Transverse colon (tissue), 4 donors: ENCODE data around the gene CARF. TPM values are rescaled to one million over a fixed set of nuclear protein-coding genes. Genes with fewer than 3 reads are reported as not detected.
"Not testable (repeated sequence)": the region's sequence is repeated elsewhere in the genome, so short reads cannot be mapped to it uniquely, and the experiment has no call there.

Experiments used
- DNase-seq: peaks from one replicate; pipeline ENCODE4 v3.0.0-alpha.2; 2019
- H3K27ac ChIP-seq, 4 donors: fragments of 200-600 bp; sonication (generic); 2 replicates each; pipeline ENCODE4 v1.5.1; 2016 to 2018; ENCODE audit warnings: inconsistent platforms in 4 of 4
- H3K27me3 ChIP-seq: fragments of 200-600 bp; sonication (generic); 2 replicates; pipeline ENCODE4 v1.5.1; 2017; ENCODE audit warnings: inconsistent platforms
- H3K36me3 ChIP-seq, 4 donors: fragments of 200-600 bp; sonication (generic); 2 replicates each; pipeline ENCODE4 v1.5.1; 2017 to 2019; ENCODE audit warnings: inconsistent platforms in 4 of 4
- H3K4me1 ChIP-seq, 4 donors: fragments of 200-600 bp; sonication (generic); 2 replicates each; pipeline ENCODE4 v1.5.1; 2017 to 2020; ENCODE audit warnings: inconsistent platforms in 4 of 4
- H3K4me3 ChIP-seq, 4 donors: fragments of 200-600 bp; sonication (generic); 1 replicate in 1 of 4; 2 replicates in 3 of 4; pipeline versions ENCODE4 v1.5.1 to v1.6.1; 2017 to 2019; ENCODE audit warnings: inconsistent platforms in 4 of 4
- H3K9me3 ChIP-seq, 2 donors: fragments of 200-600 bp; sonication (generic); 2 replicates each; pipeline ENCODE4 v1.5.1; 2017 to 2019; ENCODE audit warnings: inconsistent platforms in 2 of 2
- EP300 ChIP-seq: sonication (generic); formaldehyde crosslinking; IDR thresholded peaks from one replicate; pipeline ENCODE4 v1.6.1; 2017; ENCODE audit warnings: antibody characterized with exemption, low read depth
- POLR2A ChIP-seq: fragments of 450-650 bp; IDR thresholded peaks from one replicate; pipeline ENCODE4 v1.6.1; 2016; ENCODE audit warnings: antibody characterized with exemption, mild to moderate bottlenecking, moderate library complexity
- POLR2AphosphoS5 ChIP-seq, 3 donors: sonication (generic); formaldehyde crosslinking; IDR thresholded peaks; one replicate each; pipeline ENCODE4 v1.6.1; 2016; ENCODE audit warnings: antibody characterized with exemption in 3 of 3
- WGBS, 2 donors: methylation state at CpG; one replicate each; pipeline ENCODE4 v1.1.5; 2018; ENCODE audit warnings: low coverage in 1 of 2; 5-methylcytosine and 5-hydroxymethylcytosine counted together
- in situ Hi-C, 4 donors: fragments of 200-750 bp; cut with MboI; loops; one replicate each; pipeline versions ENCODE4 v1.15.0 to v1.15.1; 2017; ENCODE audit warnings: low sequenced_read_pairs in 3 of 4, low pct_ligation_motif_present in 1 of 4, low pct_unique_long_range_greater_than_20kb in 1 of 4
- intact Hi-C: fragments of 100-400 bp; cut with DNase I; formaldehyde crosslinking; loops from one replicate; pipeline ENCODE4 v1.15.1; 2023; ENCODE audit warnings: low total_unique reads
- total RNA-seq, 4 donors: library from RNA; depleted of rRNA; stranded (reverse); fragments of >200 nt; gene quantifications; one replicate each; pipeline ENCODE4 v1.1.0, GENCODE V29; 2016
- TF ChIP-seq, protein P1 (sequence below), 5 experiments: fragments of 200-600 bp in 3 of 5; fragments of 450-650 bp in 2 of 5; sonication (generic) in 3 of 5; IDR thresholded peaks; 1 replicate in 2 of 5; 2 replicates in 3 of 5; pipeline ENCODE4 v1.5.1; 2016 to 2017; ENCODE audit warnings: antibody characterized with exemption in 5 of 5, inconsistent platforms in 3 of 5, mild to moderate bottlenecking in 2 of 5, moderate library complexity in 1 of 5

CARF gene
- total RNA-seq, 4 donors from 2014 or later, result 11.0 to 98.4 (median 54.8) TPM

DNA sequence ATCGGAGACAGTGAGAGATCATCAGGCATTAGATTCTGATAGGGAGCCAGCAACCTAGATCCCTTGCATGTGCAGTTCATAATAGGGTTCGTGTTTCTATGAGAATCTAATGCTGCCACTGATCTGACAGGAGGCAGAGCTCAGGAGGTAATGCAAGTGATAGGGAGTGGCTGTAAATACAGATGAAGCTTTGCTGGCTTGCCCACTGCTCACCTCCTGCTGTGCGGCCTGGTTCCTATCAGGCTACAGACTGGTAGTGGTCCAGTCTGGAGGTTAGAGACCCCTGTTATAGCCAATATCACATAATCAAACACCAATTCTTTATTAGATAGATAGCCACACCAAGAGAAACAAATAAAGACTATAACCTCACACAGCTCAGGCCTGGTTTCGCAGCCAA lies 51.6 kb downstream of the CARF start:
- H3K27ac ChIP-seq, result no peak overlapping the region
- DNase-seq, result no peak
- H3K27me3 ChIP-seq, result no peaks in the 10 kb centered on the region
- no peaks in the 10 kb centered on the region for H3K9me3 ChIP-seq
- TF ChIP-seq POLR2A, result no peak
- TF ChIP-seq EP300, result no peak
- TF ChIP-seq POLR2AphosphoS5 (IDR thresholded peaks at IDR 0.05), result no peak
- TF ChIP-seq, protein P1, sequence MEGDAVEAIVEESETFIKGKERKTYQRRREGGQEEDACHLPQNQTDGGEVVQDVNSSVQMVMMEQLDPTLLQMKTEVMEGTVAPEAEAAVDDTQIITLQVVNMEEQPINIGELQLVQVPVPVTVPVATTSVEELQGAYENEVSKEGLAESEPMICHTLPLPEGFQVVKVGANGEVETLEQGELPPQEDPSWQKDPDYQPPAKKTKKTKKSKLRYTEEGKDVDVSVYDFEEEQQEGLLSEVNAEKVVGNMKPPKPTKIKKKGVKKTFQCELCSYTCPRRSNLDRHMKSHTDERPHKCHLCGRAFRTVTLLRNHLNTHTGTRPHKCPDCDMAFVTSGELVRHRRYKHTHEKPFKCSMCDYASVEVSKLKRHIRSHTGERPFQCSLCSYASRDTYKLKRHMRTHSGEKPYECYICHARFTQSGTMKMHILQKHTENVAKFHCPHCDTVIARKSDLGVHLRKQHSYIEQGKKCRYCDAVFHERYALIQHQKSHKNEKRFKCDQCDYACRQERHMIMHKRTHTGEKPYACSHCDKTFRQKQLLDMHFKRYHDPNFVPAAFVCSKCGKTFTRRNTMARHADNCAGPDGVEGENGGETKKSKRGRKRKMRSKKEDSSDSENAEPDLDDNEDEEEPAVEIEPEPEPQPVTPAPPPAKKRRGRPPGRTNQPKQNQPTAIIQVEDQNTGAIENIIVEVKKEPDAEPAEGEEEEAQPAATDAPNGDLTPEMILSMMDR (IDR thresholded peaks at IDR 0.05), result no peak
- in situ Hi-C loops, result no loop called here
- peaks cover 0 to 3% (median 0%) of the 10 kb centered on the region in 4 donors for H3K36me3 ChIP-seq
- intact Hi-C loops, result no loop called here
- no peak overlapping the region for H3K4me3 ChIP-seq
- 90 to 93% methylated on average over 2 to 4 of the region's 4 CpGs for WGBS, 2 donors
- H3K4me1 ChIP-seq, result no peaks in the 10 kb centered on the region

DNA sequence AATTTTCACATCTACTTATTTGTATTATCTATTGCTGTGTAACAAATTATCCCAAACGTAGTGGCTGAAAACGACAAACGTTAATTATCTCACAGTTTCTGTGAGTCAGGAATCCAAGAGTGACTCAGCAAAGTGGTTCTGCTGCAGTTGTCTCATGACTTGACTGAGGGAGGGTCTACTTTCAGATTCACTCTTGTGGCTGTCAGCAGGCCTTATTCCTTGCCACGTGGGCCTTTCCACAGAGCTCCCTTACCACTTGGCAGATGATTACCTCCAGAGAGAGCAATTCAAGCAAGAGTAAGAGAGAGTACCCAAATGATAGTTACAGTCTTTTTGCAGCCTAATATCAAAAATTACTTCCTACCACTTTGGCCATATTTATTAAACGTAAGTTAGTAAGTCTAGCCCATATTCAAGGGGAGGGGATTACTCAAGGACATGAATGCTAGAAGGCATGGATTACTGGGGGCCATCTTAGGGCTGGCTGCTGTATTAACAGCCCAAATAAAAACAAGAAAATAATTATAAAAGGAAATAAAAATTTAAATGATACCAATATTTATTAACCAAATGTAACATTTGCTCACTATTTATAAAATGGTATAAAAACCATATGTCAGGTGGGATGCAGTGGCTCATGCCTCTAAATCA lies 53.9 kb downstream of the CARF start:
- no peak for DNase-seq
- WGBS, 2 donors, result 57 to 70% methylated on average over 4 to 5 of the region's 5 CpGs
- in situ Hi-C loops, result no loop called here
- H3K9me3 ChIP-seq, result no peaks in the 10 kb centered on the region
- no peak for TF ChIP-seq POLR2A
- no peak for TF ChIP-seq EP300
- TF ChIP-seq, protein P1 (IDR thresholded peaks at IDR 0.05), result no peak
- TF ChIP-seq POLR2AphosphoS5 (IDR thresholded peaks at IDR 0.05), result no peak
- no peaks in the 10 kb centered on the region for H3K27me3 ChIP-seq
- H3K36me3 ChIP-seq, result peaks cover 0 to 3% (median 0%) of the 10 kb centered on the region in 4 donors
- H3K4me1 ChIP-seq, result no peaks in the 10 kb centered on the region
- H3K4me3 ChIP-seq, result no peak overlapping the region
- intact Hi-C loops, result no loop called here
- no peak overlapping the region for H3K27ac ChIP-seq

DNA sequence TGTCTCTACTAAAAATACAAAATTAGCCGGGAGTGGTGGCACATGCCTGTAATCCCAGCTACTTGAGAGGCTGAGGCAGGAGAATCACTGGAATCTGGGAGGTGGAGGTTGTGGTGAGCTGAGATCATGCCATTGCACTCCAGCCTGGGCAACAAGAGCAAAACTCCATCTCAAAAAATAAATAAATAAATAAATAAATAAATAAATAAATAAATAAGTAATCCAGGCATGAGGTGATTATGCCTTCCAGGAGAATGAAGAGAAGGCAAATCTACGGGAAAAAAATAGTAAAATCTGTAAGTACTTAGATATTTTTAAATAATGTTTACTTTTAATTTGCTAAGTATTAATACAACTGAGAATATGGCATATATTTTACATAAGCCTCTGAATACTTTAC lies 57.3 kb downstream of the CARF start:
- H3K4me3 ChIP-seq, H3K36me3 ChIP-seq, intact Hi-C loops: not testable (repeated sequence)

DNA sequence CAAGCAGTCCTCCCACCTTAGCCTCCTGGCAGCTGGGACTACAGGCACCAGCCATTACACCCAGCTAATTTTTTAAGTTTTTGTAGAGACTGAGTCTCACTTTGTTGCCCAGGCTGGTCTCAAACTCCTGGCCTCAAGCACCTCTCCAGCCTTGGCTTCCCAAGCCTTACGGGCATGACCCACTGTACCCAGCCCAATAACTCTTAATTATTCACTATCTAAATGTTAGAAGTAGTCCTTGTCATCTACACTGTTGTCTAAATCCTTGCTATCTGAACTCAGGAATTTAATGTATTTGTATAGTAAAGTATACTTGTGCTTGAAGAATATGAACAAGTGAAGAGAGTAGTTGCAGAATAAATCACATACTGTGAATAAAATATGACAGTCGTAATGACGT lies 64.7 kb downstream of the CARF start:
- Histone ChIP-seq H3K27ac (no peak overlapping the region), H3K4me1 (no peaks in the 10 kb centered on the region), H3K4me3 (no peak overlapping the region), H3K27me3 (no peaks in the 10 kb centered on the region), H3K9me3 (no peaks in the 10 kb centered on the region), H3K36me3 (peaks cover 0 to under 1% (median 0%) of the 10 kb centered on the region in 4 donors)
- in situ Hi-C loops (no loop called here), intact Hi-C loops (no loop called here)
- TF ChIP-seq, protein P1 (IDR thresholded peaks at IDR 0.05), result no peak
- no peak for TF ChIP-seq EP300
- TF ChIP-seq POLR2A, result no peak
- no peak for TF ChIP-seq POLR2AphosphoS5 (IDR thresholded peaks at IDR 0.05)
- no peak for DNase-seq
- 96 to 100% methylated on average over 3 of the region's 3 CpGs for WGBS, 2 donors

More for the DNA sequence above, 57.3 kb downstream of the CARF start:
- in situ Hi-C loops, DNase-seq, H3K27ac ChIP-seq, H3K27me3 ChIP-seq, H3K4me1 ChIP-seq, H3K9me3 ChIP-seq: not testable (repeated sequence)
- 50 to 100% methylated on average over 1 to 2 of the region's 2 CpGs for WGBS, 2 donors
